ENCODE results near the gene ASTN2.
"Not testable (repeated sequence)": the region's sequence is repeated elsewhere in the genome, so short reads cannot be mapped to it uniquely, and the experiment has no call there.

ASTN2 gene

DNA sequence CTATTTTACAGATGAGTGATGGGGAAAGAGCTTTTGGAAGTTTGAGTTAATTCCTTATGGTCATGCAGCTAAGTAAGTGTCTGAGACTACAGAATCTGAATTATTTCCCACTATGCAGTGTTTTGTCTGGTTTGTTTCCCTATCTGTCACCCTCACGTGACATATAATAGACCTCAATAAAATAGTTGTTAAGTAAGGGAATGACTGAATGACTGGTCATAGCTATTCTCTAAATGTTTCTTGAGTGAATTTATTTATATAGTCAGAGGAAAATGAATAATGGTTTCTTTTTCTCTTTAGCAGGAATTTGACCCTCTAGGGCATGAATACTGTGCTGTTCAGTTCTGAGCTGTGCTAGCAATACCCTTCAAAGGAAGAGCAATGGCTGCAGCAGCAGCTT lies 717.5 kb downstream of the ASTN2 start:
- no peak for DNase-seq (ENCODE audit: low read depth)

- no peak for DNase-seq (ENCODE audit: low read depth)
Observed at GRCh38 chr9:116695438-116695837, 719.4 kb downstream of the ASTN2 start.

GRCh38 chr9:116694785-116695291 lies 720.0 kb downstream of the ASTN2 start:
- DNase-seq (ENCODE audit: low read depth): no peak

DNA sequence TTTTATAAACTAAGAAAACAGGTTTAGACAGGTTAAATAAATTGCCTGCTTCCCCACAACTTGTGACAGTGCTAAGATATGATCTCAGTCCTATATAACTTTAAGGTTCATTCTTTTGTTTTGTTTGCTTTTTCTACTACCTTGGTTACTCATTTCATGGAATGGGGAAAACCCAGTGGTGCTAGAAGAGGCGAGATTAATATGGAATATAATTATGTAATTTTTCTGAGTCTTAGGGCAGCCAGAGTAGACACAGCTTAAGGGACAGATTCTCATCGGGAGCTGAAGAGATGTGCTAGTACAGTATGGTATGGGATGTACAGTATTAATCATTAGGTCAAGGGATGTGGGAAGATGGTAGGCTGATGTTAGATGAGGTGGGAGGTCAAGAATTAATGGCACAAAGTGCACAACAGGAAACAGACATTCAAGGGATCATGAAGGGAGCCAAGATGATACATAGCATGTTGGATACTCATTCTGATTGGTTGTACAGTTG lies 721.6 kb downstream of the ASTN2 start:
- no peak for DNase-seq (ENCODE audit: low read depth)

GRCh38 chr9:116692616-116693015 lies 722.2 kb downstream of the ASTN2 start:
- no peak for DNase-seq (ENCODE audit: low read depth)

DNA sequence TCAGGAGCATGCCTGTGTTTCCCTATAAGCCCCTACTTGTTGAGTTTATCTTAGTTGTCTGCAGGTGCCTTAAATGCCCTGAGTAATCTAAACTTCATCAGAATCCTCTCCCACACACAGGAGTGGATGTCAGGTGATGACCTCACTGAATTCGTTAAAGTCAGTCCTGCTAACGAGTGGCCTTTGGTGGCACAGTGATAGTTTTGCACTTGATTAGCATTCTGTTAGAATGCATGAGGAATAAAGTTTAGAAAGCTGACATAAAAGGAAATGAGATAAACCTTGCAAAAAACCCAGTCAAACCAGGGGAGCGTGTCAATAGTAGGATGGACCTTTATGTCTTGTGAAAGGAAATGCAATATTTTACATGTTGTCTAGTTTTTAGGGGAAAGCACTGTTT lies 723.2 kb downstream of the ASTN2 start:
- DNase-seq (ENCODE audit: low read depth): no peak

- not testable (repeated sequence) for DNase-seq (ENCODE audit: low read depth)
Observed at GRCh38 chr9:116690805-116691204, 724.1 kb downstream of the ASTN2 start.

DNA sequence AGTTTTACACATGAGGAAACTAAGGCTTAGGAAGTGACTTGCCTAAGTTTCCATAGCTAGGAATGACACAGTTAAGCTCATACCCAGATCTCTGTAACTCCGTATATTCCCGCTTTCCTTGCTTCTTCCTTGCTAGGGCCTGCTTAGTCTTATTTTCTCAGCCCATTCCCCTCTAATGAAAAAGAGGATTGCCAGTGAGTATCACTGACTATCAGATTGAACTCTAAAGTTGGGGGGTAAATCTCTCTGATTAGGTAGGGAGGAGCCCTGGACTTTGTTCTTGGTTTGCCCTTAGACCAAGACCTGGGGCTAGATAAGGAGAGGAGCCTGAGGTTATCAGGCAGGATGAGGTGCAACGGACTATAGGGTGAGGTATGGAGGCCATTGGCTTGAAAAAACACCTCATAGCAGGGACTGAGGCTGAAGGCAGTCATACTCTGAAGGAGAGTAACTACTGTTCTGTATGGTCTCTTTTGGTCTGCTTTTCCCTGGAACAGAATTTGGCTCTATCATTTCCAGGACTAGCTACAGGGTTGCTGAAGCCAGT lies 725.3 kb downstream of the ASTN2 start:
- DNase-seq (ENCODE audit: low read depth): no peak

DNA sequence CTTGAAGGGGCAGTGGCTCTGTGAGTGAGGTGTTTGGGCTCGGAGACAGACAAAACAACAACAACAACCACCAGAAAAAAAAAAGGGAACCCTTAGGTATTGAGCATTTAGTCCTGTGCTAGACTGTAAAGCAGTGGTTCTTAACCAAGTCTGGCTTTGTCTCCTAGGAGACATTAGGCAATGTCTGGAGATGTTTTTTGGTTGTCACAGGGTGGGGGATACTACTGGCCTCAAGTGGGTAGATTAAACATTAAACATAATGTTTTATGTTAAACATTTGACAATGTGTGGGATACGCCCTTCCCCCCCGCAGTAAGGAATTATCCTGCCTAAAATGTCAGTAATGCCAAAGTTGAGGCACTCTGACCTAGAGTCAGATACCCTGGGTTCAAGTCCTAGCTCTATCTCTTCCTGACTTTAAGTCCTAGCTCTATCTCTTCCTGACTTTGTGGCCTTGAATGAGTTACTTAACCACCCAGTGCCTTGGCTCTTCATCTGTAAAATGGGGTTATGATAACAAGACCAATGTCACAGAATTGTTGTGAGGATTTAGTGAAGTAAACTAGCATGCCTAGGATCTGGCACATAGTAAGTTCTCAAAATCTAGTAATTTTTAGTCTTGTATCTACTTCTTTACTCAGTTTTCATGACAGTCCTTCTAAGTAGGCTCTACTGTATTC lies 725.9 kb downstream of the ASTN2 start:
- no peak for DNase-seq (ENCODE audit: low read depth)

- DNase-seq (ENCODE audit: low read depth): no peak
Observed at GRCh38 chr9:116687754-116688135, 727.1 kb downstream of the ASTN2 start.

DNA sequence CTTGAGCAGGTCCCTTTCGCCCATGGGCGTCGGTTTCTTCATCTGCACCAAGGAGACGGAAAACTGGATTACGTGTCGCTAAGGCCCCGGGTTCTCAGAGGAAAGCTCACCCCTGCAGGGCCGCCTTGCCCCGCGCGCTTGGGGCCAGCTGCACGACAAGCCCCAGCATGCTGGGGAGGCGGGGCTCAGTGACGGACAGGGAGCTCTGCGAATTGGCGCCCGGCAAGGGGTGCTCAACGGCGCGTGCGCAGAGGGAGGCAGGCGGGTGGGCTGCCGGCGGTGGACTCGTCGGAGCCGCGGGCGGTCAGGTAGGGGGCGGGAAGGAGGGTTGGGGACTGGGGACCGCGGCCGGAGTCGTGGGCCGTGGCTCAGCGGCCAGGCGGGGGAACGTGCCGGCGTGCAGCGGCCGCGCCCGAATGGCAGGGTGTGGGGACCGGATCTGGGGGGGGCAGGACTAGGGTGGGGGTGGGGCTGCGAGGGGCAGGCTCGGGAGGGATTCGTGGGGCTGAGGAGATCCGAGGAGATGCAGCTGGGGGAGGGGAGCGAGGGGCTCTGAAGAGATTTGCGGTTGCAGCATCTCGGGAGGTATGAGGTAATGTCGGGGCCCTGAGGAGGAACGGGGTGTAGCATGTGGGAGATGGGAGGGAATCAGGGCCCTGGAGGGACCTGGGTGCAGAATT lies 727.6 kb downstream of the ASTN2 start, which contains the start of gene TRIM32:
TRIM32 (plus strand) TSS at position 232 of the 680 bp plus-strand sequence. CDS start 10,438 bp downstream, outside the sequence.
- DNase-seq (ENCODE audit: low read depth): peak; percentile 53

- DNase-seq (ENCODE audit: low read depth): no peak
Observed at GRCh38 chr9:116686693-116687073, 728.2 kb downstream of the ASTN2 start.

DNA sequence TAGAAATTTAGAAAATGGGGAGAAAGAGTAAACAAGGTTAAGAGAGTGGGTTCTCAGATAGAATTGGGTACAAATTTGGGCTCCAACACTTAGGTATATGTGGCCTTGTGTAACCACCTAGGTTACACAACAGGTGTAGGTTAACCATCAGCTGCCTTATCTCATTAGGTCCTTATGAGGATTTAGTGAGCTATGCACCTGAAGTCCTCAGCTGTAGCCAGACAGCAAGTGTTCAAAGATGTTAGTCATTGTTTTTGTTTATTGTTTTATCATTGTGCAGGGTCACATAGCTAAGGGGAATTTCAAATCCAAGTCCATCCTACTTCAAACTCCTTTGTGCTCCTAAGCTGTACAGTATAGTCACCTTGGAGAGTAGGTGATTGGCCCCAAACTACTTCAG lies 728.7 kb downstream of the ASTN2 start:
- DNase-seq (ENCODE audit: low read depth): no peak

- no peak for DNase-seq (ENCODE audit: low read depth)
Observed at GRCh38 chr9:116685166-116685565, 729.7 kb downstream of the ASTN2 start.

DNA sequence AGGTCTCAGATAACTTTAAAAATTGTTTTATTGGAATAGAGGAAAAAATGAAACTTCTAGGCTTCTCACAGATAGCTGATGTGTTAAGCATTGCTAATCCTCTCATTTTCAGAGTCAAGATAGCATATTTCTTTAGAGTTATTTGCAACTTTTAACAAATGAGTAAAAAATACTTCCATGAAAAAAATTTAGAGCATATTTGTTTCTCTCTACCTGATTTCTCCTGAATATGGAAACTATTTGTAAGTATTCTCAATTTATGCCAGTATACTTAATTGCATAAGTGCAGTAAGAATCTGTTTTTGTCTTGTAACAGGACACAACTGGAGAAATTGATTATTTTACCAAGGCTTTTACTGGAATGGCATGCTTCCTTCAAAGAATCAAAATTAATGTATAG lies 731.3 kb downstream of the ASTN2 start:
- no peak for DNase-seq (ENCODE audit: low read depth)

DNA sequence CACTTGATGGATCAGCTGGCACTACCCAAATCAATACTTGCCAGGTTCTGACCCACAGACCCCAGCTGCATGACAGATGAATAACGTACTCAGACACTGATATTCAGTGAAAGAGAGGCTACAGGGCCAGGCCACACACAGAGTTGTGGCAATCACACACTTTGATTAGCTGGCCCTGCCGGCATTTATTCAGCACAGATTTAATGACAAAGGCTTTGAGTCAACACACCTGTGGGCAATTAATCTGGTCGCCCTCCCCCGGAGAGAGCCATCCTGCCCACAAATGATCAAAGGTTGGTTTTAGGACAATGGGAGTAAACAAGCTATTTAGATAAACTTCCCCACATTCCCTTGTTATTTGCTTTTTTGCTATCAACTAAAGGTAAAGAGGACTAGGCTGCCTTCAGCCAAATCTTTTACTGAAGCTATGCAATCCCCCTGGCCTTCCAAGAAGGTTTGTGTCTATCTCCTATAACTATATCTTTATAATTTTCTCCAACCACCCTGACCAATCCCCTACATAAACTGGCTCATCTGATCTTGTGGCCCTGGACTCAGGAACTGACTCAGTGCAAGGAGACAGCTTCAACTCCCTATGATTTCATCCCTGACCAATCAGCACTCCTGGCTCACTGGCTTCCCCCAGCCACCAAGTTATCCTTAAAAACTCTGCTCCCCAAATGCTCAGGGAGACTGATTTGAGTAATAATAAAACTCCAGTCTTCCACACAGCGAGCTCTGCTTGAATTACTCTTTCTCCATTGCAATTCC lies 740.5 kb downstream of the ASTN2 start:
- no peak for DNase-seq (ENCODE audit: low read depth)

DNA sequence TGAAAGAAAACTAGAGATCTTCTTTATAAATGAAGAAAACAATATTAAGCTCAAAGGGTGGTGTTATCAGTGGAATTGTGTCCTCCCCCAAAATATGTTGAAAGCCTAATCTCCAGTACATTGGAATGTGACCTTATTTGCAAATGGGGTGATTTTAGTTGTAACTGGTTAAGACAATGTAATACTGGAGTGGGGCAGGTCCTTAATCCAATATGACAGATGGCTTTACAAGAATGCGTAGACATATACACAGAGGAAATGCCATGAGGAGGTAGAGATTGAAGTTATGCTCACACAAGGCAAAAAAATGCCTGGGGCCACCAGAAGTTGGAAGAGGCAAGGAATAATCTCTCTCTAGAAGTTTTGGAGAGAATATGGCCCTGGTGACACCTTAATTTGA lies 741.5 kb downstream of the ASTN2 start:
- no peak for DNase-seq (ENCODE audit: low read depth)

DNA sequence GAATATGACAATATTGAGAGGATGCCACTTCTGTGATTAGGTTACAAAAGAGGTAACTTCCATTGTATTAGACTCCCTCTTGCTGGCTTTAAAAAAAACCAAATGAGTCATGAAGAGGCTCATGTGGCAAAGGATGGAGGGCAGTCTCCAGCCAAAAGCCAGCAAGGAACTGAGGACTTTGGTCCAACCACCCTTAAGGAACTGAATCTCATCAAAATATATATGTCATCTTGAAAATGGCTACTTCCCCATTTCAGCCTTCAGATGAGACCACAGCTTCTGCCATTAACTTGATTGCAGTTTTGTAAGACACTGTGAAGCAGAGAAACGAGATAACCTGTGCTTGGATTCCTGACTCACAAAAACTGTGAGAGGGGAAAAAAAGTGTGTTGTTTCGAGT lies 743.3 kb downstream of the ASTN2 start:
- DNase-seq (ENCODE audit: low read depth): no peak

- DNase-seq (ENCODE audit: low read depth): no peak
Observed at GRCh38 chr9:116668970-116669695, 745.7 kb downstream of the ASTN2 start.

DNA sequence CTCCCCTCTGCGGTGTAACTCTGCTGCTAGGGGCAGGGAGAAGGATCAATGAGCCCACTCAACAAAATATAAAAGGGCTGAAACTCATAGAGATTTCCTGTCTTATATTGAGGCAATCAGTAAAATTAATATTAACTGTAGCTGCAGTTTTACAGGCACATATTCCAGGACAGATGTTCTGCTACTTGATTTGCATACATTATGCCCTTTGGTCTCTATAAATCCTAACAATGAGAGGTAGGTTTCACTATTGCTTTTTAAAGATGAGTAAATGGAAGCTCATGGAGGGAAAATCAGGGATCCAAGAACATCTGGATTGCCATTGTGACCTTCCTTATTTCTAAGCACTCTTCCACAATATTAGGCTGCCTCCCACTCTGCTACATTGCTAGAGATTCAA lies 751.3 kb downstream of the ASTN2 start:
- no peak for DNase-seq (ENCODE audit: low read depth)

DNA sequence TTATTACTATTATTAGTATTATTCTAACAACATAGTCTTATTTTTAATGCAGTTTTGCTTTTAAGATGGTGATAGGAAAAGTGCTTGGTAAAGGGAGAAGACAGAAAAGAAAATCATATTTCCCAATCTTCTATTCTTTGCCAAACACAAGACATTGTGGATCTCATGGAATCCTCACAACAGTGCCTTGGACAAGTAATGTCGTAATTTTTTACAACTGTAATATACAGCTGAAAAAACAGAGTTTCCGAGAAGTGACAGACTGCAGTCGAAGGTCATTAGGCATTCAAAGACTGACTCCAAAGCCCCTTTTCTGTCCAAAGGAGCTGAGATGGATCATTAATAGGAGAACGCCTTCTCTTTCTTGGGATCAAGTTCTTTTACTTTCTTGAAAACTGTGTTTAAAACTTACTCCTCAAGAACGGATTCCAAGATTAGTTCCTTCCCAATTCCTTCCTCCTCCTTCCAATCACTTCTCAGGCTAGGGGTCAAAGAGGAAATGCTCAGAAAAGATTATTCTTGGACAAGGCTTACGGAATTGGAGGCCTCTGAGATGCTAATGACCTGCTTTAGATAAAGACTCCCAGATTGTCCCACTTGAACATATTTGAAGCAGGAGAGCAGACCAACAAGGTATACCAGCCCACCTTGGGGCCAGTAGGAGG lies 752.1 kb downstream of the ASTN2 start:
- DNase-seq (ENCODE audit: low read depth): no peak

Measured in HS-27A (cell line).